BJ (cell line): ENCODE results near the gene TPGS1. TPM values are rescaled to one million over a fixed set of nuclear protein-coding genes. Genes with fewer than 3 reads are reported as not detected.
A peak's percentile ranks its signal among the peaks of the same experiment; 100 is the strongest.

Experiments
- CTCF ChIA-PET: fragments of 350-600 bp; formaldehyde crosslinking; extraction: SDS; loops from one replicate; lab custom pipeline; 2021; ENCODE audit warnings: antibody characterized with exemption, inconsistent platforms; lab: Yijun Ruan, JAX
- POLR2A ChIA-PET: fragments of 300-600 bp; sonication (Branson Sonifier 250); formaldehyde crosslinking; extraction: SDS; loops from one replicate; lab custom pipeline; 2021; ENCODE audit warnings: antibody characterized with exemption; lab: Charles Lee
- DNase-seq: peaks from one replicate; pipeline ENCODE4 v3.0.0-alpha.2; 2011; ENCODE audit warnings: low read depth
- H3K27me3 ChIP-seq: 2 replicates; pipeline ENCODE4 v1.6.0; 2011; ENCODE audit warnings: low read length; ENCODE audit not compliant: control insufficient read depth, insufficient read depth
- H3K36me3 ChIP-seq: 2 replicates; pipeline ENCODE4 v1.5.1; 2011; ENCODE audit warnings: low read length; ENCODE audit not compliant: control insufficient read depth, insufficient read depth
- H3K4me3 ChIP-seq: 2 replicates; pipeline ENCODE4 v1.5.1; 2011; ENCODE audit warnings: low read depth, mild to moderate bottlenecking, control low read depth, low read length
- polyA plus RNA-seq: library from polyadenylated mRNA; depleted of rRNA; stranded (reverse); fragments of >200 nt; gene quantifications from 2 replicates; pipeline ENCODE4 v1.2.3, GENCODE V29; 2011
- TF ChIP-seq, protein P1 (sequence below): IDR thresholded peaks from 2 replicates; pipeline ENCODE4 v1.5.1; 2011; ENCODE audit warnings: low read depth, mild to moderate bottlenecking, control low read depth, inconsistent platforms, low read length, moderate library complexity; ENCODE audit not compliant: insufficient read depth

TPGS1 gene
- polyA plus RNA-seq, 1 experiment, result 6.8 TPM

DNA sequence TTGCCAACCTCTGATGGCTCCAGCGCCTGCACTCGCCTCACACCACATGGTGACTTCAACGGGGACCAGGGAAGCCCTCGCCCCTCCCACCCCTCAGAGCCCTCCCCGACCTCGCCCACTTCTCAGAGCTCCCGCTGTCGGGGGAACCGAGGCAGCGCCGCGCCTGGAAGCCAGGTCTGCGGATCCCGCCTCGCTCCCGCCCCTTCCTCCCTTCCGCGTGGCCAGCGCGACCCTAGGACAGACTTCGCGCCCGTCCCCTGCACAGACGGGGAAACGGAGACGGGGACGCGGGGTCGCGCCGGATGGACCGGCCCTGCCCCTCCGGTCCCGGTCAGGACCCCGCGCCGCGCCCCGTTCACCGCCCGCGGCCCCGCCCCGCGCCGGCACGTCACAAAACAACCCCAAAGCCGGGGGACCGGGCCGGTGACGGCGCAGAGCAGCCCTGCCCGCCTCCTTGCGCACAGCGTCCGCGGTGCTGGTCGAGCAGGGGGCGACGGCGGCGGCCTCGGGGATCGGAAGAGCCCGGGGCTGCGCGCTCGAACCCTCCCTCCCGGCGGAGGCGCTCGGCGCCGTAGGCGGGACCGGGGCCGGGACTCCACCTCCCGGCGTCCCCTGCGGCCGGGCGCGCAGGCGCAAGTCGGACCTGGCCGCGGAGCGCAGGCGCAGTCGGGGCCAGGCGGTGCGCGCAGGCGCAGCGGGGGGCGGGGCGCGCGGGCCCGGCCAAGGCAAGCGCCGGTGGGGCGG lies 23.9 kb downstream of the TPGS1 start:
- TF ChIP-seq, protein P1, sequence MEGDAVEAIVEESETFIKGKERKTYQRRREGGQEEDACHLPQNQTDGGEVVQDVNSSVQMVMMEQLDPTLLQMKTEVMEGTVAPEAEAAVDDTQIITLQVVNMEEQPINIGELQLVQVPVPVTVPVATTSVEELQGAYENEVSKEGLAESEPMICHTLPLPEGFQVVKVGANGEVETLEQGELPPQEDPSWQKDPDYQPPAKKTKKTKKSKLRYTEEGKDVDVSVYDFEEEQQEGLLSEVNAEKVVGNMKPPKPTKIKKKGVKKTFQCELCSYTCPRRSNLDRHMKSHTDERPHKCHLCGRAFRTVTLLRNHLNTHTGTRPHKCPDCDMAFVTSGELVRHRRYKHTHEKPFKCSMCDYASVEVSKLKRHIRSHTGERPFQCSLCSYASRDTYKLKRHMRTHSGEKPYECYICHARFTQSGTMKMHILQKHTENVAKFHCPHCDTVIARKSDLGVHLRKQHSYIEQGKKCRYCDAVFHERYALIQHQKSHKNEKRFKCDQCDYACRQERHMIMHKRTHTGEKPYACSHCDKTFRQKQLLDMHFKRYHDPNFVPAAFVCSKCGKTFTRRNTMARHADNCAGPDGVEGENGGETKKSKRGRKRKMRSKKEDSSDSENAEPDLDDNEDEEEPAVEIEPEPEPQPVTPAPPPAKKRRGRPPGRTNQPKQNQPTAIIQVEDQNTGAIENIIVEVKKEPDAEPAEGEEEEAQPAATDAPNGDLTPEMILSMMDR, result no peak; the same call in 1 of the 2 replicates
- peaks cover 7% of the 10 kb centered on the region for H3K36me3 ChIP-seq
- peak overlapping the region; percentile 98 for H3K4me3 ChIP-seq
- DNase-seq, result no peak
- ChIA-PET POLR2A (interaction anchor here (0.8 kb wide), 1 partner anchor 41 kb away, joined by 4 read pairs; no protein-coding TSS in a partner anchor), CTCF (interaction anchor here (0.8 to 4.9 kb wide), 10 partner anchors 9 to 146 kb away, joined by 3 to 34 read pairs (median 6); partner anchors contain the start of genes BSG and TPGS1)
- H3K27me3 ChIP-seq, result no peaks in the 10 kb centered on the region

DNA sequence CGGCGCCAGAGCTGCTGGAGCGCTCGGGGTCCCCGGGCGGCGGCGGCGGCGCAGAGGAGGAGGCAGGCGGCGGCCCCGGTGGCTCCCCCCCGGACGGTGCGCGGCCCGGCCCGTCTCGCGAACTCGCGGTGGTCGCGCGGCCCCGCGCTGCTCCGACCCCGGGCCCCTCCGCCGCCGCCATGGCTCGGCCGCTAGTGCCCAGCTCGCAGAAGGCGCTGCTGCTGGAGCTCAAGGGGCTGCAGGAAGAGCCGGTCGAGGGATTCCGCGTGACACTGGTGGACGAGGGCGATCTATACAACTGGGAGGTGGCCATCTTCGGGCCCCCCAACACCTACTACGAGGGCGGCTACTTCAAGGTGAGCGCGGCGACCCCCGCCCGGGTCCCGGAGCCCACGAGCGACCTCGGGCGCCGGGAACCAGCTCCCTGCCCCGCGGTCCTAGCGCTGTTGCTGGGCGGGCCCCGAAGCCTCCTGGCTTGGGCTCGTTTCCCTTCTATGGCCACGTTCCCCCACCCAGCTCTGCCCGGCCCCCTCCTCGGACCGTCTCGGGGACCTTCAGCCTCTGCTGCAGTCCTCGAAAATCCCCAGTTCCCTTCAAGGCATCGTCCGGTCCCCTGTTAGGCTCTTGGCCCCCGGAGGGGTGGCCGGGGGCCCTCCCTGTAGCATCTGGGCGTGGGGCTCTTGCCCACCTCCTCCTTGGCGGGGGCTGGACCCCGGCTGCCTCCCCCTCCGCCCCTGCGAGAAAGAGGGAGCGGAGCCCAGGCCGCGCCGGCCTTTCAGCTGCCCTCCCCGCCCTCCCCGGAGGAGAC lies 24.7 kb downstream of the TPGS1 start, which contains the start of gene CDC34:
TSS of gene CDC34 (plus strand) at position 8 of the 808 bp plus-strand sequence. CDS start at position 180, 172 bp downstream.
- Histone ChIP-seq H3K36me3 (peaks cover 15% of the 10 kb centered on the region), H3K27me3 (no peaks in the 10 kb centered on the region), H3K4me3 (peak within 1 kb of the TSS; percentile 98)
- POLR2A ChIA-PET, result interaction anchor here (0.8 kb wide), 1 partner anchor 40 kb away, joined by 4 read pairs; no protein-coding TSS in a partner anchor
- TF ChIP-seq, protein P1, result no peak
- DNase-seq, result no peak
- CTCF ChIA-PET, result interaction anchor here (0.8 to 4.9 kb wide), 17 partner anchors 10 to 145 kb away, joined by 3 to 34 read pairs (median 6); partner anchors contain the start of genes BSG and TPGS1

DNA sequence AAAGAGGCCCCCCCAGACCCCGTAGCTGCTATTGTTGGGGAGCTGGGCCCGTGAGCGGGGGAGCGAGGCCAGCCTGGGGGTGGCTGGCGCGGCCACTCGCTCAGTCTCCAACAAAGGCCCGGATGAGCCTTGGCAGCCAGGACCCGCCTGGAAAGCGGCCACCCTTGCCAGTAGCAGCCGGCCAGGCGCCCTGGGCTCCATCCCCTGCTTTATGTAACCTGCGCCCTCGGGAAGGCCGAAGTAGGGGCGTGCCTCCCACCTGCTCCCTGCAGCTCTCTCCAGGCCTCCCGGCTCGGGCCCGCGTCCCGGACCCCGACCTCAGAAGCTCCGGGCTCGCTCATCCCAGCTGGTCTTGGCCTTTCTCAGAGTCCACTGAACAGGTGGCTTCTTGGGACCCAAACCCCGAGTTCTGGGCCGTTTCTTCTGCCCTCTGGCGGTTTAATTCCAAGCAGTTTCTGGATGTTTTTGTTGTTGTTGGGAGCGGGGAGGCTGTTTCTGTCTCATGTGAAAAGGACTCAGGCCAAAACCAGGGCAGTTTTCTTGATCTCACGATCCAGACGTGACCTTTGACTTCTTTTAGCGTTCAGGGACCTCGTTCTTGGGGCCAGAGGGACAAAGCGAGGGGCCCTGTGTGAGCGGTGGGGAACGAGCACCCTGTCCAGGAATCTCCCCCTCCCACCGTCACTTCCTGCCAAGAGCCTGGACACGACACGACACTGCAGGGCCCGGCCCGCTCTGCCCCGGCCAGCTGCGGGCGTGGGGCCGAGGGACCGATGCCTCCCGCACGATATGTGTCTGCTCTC lies 25.5 kb downstream of the TPGS1 start:
- Histone ChIP-seq H3K36me3 (peaks cover 18% of the 10 kb centered on the region), H3K4me3 (peak overlapping the region; percentile 98), H3K27me3 (no peaks in the 10 kb centered on the region)
- TF ChIP-seq, protein P1, result peak; percentile 64
- CTCF ChIA-PET, result interaction anchor here (1.0 to 4.9 kb wide), 15 partner anchors 9 to 51 kb away, joined by 3 to 34 read pairs (median 6); partner anchors contain the start of genes BSG and TPGS1
- POLR2A ChIA-PET, result no interaction called here
- DNase-seq, result no peak

DNA sequence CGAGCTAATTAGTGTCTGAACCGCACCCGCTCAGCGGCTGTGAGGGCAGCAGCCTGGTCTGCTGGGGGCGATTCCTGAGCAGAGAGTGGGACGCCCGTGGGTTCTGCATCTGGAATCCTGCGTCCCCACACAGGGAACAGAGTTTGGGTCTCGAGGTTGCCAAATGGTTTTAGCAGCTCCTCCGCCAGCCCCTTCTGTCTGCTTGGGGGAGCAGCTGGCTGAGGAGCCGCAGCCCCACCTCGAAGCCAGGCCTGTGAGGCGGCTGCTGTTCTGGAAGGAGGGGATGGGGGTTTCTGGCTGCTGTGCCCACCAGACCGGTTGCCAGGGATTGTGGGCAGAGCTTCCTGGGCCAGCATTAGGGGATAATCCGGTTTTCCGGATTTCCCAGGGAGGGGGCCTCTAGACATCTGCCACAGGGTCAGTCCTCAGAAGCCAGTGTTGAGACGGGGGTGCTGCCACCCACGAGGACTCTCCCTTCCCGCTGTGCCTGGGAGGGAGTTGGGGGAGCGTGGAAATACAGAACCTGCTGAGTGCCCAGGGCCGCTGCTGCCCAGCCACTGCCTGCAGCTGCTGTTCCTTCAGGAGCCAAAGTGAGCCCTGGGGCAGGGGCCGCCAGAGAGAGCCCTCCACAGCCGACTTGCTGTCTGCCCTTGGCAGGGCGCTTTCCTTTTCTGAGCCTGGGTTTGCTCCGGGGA lies 26.2 kb downstream of the TPGS1 start:
- Histone ChIP-seq H3K36me3 (peaks cover 24% of the 10 kb centered on the region), H3K27me3 (no peaks in the 10 kb centered on the region), H3K4me3 (peak overlapping the region; percentile 98)
- POLR2A ChIA-PET, result no interaction called here
- CTCF ChIA-PET, result interaction anchor here (0.9 to 4.9 kb wide), 12 partner anchors 9 to 55 kb away, joined by 3 to 34 read pairs (median 6); partner anchors contain the start of gene BSG
- no peak for DNase-seq
- TF ChIP-seq, protein P1, result no peak
